ENCODE results near the gene SLC34A2.

GRCh38 chr4:25635501-25635900, 20.1 kb upstream of the SLC34A2 start:
- TF ChIP-seq CTCF (conservative IDR thresholded peaks at IDR 0.05; ENCODE audit: low read depth in 2 of 2) (no peak), REST (IDR thresholded peaks at IDR 0.05; ENCODE audit: unreplicated experiment) (no peak), EZH2phosphoT487 (IDR thresholded peaks at IDR 0.05; ENCODE audit: unreplicated experiment) (no peak), POLR2AphosphoS5 (IDR thresholded peaks at IDR 0.05; ENCODE audit: low read depth) (no peak), ZNF114 (CRISPR knock-in tag; IDR thresholded peaks at IDR 0.05) (no peak), JUNB (IDR thresholded peaks at IDR 0.05; ENCODE audit: unreplicated experiment) (no peak)

Measured in GM23338 (cell line).